Endodermal cell (in vitro differentiated cells): ENCODE data around the gene GRIN2D. TPM values are rescaled to one million over a fixed set of nuclear protein-coding genes. Genes with fewer than 3 reads are reported as not detected.
A peak's percentile ranks its signal among the peaks of the same experiment; 100 is the strongest.

Experiments used
- DNase-seq: peaks from one replicate; pipeline ENCODE4 v3.0.0-alpha.2; 2017
- H3K27ac ChIP-seq: 2 replicates; pipeline ENCODE4 v1.5.1; 2013; ENCODE audit warnings: mild to moderate bottlenecking, low read depth, low read length, moderate library complexity
- H3K27me3 ChIP-seq: 2 replicates; pipeline ENCODE4 v1.6.1; 2013; ENCODE audit warnings: mild to moderate bottlenecking, low read length, moderate library complexity; ENCODE audit not compliant: insufficient read depth, control insufficient read depth, poor library complexity, severe bottlenecking
- H3K36me3 ChIP-seq: 2 replicates; pipeline ENCODE4 v1.7.0; 2013; ENCODE audit warnings: mild to moderate bottlenecking, low read length, moderate library complexity; ENCODE audit not compliant: control insufficient read depth, insufficient read depth
- H3K4me1 ChIP-seq: one replicate; pipeline ENCODE4 v1.7.0; 2013; ENCODE audit warnings: low read length; ENCODE audit not compliant: control insufficient read depth, insufficient read depth
- H3K4me3 ChIP-seq: 2 replicates; pipeline ENCODE4 v1.5.1; 2013; ENCODE audit warnings: mild to moderate bottlenecking, low read length, moderate library complexity
- H3K9ac ChIP-seq: 2 replicates; pipeline ENCODE4 v1.6.1; 2013; ENCODE audit warnings: mild to moderate bottlenecking, low read length, moderate library complexity; ENCODE audit not compliant: poor library complexity, severe bottlenecking; ENCODE audit errors: extremely low read depth
- H3K9me3 ChIP-seq: 2 replicates; pipeline ENCODE4 v1.6.1; 2013; ENCODE audit warnings: mild to moderate bottlenecking, low read length, moderate library complexity; ENCODE audit not compliant: control insufficient read depth
- H3K27ac Mint-ChIP-seq: 2 replicates; pipeline ENCODE4 v1.8.0; 2020; ENCODE audit warnings: mixed read lengths
- H3K27me3 Mint-ChIP-seq: 2 replicates; pipeline ENCODE4 v1.8.0; 2021; ENCODE audit warnings: mild to moderate bottlenecking, mixed read lengths; ENCODE audit not compliant: insufficient read depth
- H3K36me3 Mint-ChIP-seq: 2 replicates; pipeline ENCODE4 v1.8.0; 2020; ENCODE audit warnings: low read depth, mixed read lengths
- H3K4me1 Mint-ChIP-seq: 2 replicates; pipeline ENCODE4 v1.8.0; 2020; ENCODE audit warnings: mixed read lengths
- H3K4me3 Mint-ChIP-seq: 2 replicates; pipeline ENCODE4 v1.8.0; 2020; ENCODE audit warnings: mild to moderate bottlenecking, moderate library complexity, mixed read lengths
- H3K9me3 Mint-ChIP-seq: 2 replicates; pipeline ENCODE4 v1.8.0; 2020; ENCODE audit warnings: mild to moderate bottlenecking, mixed read lengths
- WGBS, 2 experiments: methylation state at CpG; one replicate each; pipeline versions ENCODE4 v1.1.5 to v1.1.7; 2013; ENCODE audit warnings: missing lambda C conversion rate in 2 of 2, mixed read lengths in 1 of 2; ENCODE audit not compliant: insufficient coverage in 1 of 2, insufficient read length in 1 of 2; 5-methylcytosine and 5-hydroxymethylcytosine counted together
- total RNA-seq, 2 donors: library from RNA; stranded (reverse); fragmentation: NEBNext Ultra II Directional in 1 of 2; extraction: Animal tissue kit (Norgen Biotek cat#: 25700) in 1 of 2; gene quantifications; 2 replicates in 1 of 2; 3 replicates in 1 of 2; pipeline ENCODE4 v1.2.1, GENCODE V29; 2021
- TF ChIP-seq, protein P1 (sequence below): fragments of 200-600 bp; sonication (generic); conservative IDR thresholded peaks from 2 replicates; pipeline ENCODE4 v1.5.0; 2021; ENCODE audit warnings: antibody characterized with exemption, mild to moderate bottlenecking

The GRIN2D gene
- total RNA-seq, 2 donors from 2014 or later: 0.77 to 1.2 TPM

DNA sequence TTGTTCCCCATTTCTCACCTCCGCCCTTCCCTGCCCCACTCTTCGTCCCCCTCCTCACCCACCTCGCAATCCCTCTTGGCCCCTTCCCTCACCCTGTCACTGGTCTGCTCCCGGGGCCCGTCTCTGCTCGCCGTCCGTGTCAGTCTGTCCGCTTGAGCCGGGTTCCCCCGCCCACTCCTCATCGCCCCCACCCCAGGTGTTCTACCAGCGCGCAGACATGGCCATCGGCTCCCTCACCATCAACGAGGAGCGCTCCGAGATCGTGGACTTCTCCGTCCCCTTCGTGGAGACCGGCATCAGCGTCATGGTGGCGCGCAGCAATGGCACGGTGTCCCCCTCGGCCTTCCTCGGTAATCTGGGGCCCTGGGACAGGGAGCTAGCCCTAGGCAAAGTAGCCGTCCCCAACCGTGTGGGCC, 22.3 kb downstream of the GRIN2D start:
- no peak for DNase-seq
- H3K4me3 Mint-ChIP-seq: no peak overlapping the region
- TF ChIP-seq, protein P1, sequence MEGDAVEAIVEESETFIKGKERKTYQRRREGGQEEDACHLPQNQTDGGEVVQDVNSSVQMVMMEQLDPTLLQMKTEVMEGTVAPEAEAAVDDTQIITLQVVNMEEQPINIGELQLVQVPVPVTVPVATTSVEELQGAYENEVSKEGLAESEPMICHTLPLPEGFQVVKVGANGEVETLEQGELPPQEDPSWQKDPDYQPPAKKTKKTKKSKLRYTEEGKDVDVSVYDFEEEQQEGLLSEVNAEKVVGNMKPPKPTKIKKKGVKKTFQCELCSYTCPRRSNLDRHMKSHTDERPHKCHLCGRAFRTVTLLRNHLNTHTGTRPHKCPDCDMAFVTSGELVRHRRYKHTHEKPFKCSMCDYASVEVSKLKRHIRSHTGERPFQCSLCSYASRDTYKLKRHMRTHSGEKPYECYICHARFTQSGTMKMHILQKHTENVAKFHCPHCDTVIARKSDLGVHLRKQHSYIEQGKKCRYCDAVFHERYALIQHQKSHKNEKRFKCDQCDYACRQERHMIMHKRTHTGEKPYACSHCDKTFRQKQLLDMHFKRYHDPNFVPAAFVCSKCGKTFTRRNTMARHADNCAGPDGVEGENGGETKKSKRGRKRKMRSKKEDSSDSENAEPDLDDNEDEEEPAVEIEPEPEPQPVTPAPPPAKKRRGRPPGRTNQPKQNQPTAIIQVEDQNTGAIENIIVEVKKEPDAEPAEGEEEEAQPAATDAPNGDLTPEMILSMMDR: no peak

DNA sequence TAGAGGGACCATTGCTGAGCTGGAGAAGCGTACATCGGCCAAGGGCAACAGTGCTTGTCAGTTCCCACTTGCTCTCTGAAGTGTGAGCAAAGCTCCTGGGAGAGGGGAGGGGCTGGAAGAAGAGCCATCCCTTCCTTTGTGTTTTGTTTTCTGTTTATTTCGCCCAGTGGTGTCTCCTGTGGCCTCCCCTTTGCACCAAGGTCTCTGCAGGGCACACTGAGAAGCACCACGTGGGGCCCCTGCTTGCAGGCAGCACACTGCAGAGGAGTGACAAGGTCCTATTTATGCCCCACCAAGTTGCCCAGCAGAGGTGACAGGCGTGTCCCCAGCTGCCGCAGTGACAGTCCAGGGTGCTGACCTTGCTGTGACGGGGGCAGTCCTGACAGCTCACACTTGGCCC, 24.0 kb downstream of the GRIN2D start:
- Mint-ChIP-seq H3K36me3 (no peaks in the 10 kb centered on the region), H3K27ac (no peak overlapping the region), H3K27me3 (no peaks in the 10 kb centered on the region), H3K4me1 (peaks cover 15% of the 10 kb centered on the region), H3K9me3 (no peaks in the 10 kb centered on the region), H3K4me3 (no peak overlapping the region)
- DNase-seq: no peak
- H3K4me1 ChIP-seq: no peaks in the 10 kb centered on the region
- H3K27ac ChIP-seq: no peak overlapping the region
- H3K9me3 ChIP-seq: no peaks in the 10 kb centered on the region
- no peak overlapping the region for H3K4me3 ChIP-seq
- no peaks in the 10 kb centered on the region for H3K36me3 ChIP-seq
- TF ChIP-seq, protein P1: no peak
- no peaks in the 10 kb centered on the region for H3K27me3 ChIP-seq
- H3K9ac ChIP-seq: no peak overlapping the region
- WGBS, 2 experiments: 81 to 84% methylated on average over 5 to 7 of the region's 7 CpGs

More for the DNA sequence above, 22.3 kb downstream of the GRIN2D start:
- H3K4me1 Mint-ChIP-seq: peaks cover 15% of the 10 kb centered on the region
- Histone ChIP-seq H3K36me3 (no peaks in the 10 kb centered on the region), H3K9ac (no peak overlapping the region), H3K27ac (no peak overlapping the region), H3K9me3 (no peaks in the 10 kb centered on the region), H3K27me3 (no peaks in the 10 kb centered on the region), H3K4me3 (no peak overlapping the region), H3K4me1 (no peaks in the 10 kb centered on the region)
- H3K36me3 Mint-ChIP-seq: no peaks in the 10 kb centered on the region
- H3K27ac Mint-ChIP-seq: no peak overlapping the region
- H3K27me3 Mint-ChIP-seq: no peaks in the 10 kb centered on the region
- no peaks in the 10 kb centered on the region for H3K9me3 Mint-ChIP-seq
- 95 to 97% methylated on average over 22 to 30 of the region's 30 CpGs for WGBS, 2 experiments

DNA sequence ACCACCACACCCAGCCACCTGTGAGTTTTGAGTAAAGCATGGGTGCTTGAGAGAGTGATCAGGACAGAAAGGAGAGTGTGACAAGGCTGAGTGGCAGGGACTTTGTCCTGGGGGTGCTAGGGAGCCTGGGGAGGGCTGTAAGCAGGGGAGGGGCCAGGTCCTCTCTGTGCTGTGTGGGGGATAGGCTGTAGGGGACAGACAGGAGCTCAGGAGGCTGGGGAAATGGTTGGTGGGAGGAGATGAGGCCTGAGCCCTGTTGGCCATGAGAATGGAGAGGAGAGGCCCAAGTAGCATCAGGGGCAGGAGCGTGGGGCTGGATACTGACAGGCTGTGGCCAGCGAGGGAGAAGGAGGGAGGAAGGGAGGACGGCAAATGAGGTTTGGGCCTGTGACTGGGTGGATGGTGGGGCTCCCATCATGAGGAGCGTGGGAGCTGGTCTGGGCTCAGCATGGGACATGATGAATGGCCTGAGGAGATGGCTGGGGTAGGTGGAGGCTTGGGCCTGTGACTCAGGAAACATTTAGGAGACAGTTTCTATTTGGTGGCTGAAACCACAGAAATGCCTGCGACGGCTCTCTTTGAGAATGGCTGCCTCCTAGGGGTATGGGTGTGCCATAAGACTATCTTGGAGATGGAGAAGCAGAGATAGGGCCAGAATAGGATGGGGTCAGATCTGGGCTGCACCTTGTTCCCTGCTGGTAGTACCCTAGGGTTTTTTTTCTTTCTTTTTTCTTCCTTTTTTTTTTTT, 25.0 kb downstream of the GRIN2D start:
- H3K36me3 Mint-ChIP-seq: no peaks in the 10 kb centered on the region
- Histone ChIP-seq H3K9ac (no peak overlapping the region), H3K27ac (no peak overlapping the region), H3K36me3 (no peaks in the 10 kb centered on the region), H3K4me3 (no peak overlapping the region), H3K27me3 (no peaks in the 10 kb centered on the region), H3K9me3 (no peaks in the 10 kb centered on the region), H3K4me1 (no peaks in the 10 kb centered on the region)
- peak overlapping the region; percentile 86 for H3K27ac Mint-ChIP-seq
- WGBS, 2 experiments: 93% methylated on average over 6 of the region's 6 CpGs; no CpG with 5 or more reads in 1 of the 2 experiments
- TF ChIP-seq, protein P1: peak; percentile 39
- H3K4me3 Mint-ChIP-seq: no peak overlapping the region
- H3K9me3 Mint-ChIP-seq: no peaks in the 10 kb centered on the region
- DNase-seq: peak; percentile 58
- H3K27me3 Mint-ChIP-seq: no peaks in the 10 kb centered on the region
- peaks cover 15% of the 10 kb centered on the region for H3K4me1 Mint-ChIP-seq
